GM12891 (cell line): Measurements from ENCODE around the gene SNF8.
A peak's percentile ranks its signal among the peaks of the same experiment; 100 is the strongest.
"Not testable (repeated sequence)": the region's sequence is repeated elsewhere in the genome, so short reads cannot be mapped to it uniquely, and the experiment has no call there.

ENCODE experiments used
- DNase-seq: peaks from one replicate; pipeline ENCODE4 v3.0.0; 2011; ENCODE audit warnings: low spot score; ENCODE audit not compliant: insufficient read length
- FAIRE-seq: peaks from 2 replicates; lab custom pipeline; 2011; peaks lifted over from hg19 to GRCh38; lab: Jason Lieb, UNC
- PAX5 ChIP-seq: IDR thresholded peaks from 2 replicates; pipeline ENCODE4 v1.6.1; 2011; ENCODE audit warnings: low read length, moderate library complexity, mild to moderate bottlenecking; ENCODE audit not compliant: insufficient read depth, severe bottlenecking
- POLR2A ChIP-seq: IDR thresholded peaks from 2 replicates; pipeline ENCODE4 v1.6.1; 2011; ENCODE audit warnings: low read depth, low read length, control low read depth
- POLR2AphosphoS5 ChIP-seq: IDR thresholded peaks from 2 replicates; pipeline ENCODE4 v1.6.1; 2011; ENCODE audit warnings: low read depth, low read length, control low read depth
- POU2F2 ChIP-seq: IDR thresholded peaks from 2 replicates; pipeline ENCODE4 v1.6.1; 2011; ENCODE audit warnings: low read depth, mild to moderate bottlenecking, control low read depth, low read length, moderate library complexity
- SPI1 ChIP-seq: IDR thresholded peaks from 2 replicates; pipeline ENCODE4 v1.6.1; 2011; ENCODE audit warnings: low read depth, low read length, control low read depth
- TAF1 ChIP-seq: IDR thresholded peaks from 2 replicates; pipeline ENCODE4 v1.6.1; 2011; ENCODE audit warnings: low read depth, low read length, control low read depth

Gene SNF8

DNA sequence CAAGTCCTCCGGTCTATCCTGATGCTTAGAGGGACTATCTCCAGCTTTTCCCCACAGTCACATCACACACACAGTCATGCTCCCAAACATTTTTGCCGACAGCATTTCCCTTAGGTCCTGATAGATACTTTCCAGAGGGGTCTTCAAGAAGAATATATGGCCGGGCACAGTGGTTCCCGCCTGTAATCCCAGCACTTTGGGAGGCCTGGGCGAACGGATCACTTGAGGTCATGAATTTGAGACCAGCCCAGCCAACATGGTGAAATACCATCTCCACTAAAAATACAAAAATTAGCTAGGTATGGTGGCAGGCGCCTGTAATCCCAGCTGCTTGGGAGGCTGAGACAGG is 28.1 kb upstream of the SNF8 start:
- FAIRE-seq, result no peak

DNA sequence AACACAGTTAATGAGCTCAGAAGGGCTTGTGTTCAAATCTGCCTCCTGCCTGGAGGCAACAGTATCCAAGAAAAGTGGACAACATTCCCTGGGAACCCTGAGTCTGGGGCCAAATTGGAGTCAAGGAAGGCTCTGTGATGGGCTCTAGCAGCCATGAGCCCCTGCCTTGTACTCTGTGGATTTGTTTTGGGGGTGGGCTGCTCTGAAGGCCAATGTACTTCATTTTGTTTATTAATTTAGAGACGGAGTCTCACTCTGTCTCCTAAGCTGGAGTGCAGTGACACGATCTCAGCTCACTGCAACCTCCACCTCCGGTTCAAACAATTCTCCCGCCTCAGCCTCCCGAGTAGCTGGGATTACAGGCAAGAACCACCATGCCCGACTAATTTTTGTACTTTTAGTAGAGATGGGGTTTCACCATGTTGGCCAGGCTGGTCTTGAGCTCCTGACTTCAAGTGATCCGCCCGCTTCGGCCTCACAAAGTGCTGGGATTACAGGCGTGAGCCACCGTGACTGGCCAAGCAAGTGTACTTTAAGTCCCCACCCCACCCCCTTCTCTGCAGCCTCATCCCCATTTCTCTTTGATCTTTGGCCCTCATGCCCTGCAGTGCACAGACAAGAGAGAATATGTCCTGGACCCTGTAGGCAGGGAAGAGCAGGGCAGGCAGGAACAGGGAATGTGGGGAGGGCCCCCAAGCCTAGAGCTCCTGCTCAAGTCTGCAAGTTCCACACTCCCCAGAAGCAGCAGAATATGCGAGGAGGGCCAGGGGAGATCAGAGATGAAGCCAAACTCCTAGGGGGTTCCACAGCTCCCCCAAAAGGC is 26.4 kb upstream of the SNF8 start:
- no peak for TF ChIP-seq SPI1
- TF ChIP-seq POU2F2, result no peak
- FAIRE-seq (no peak), DNase-seq (no peak)

More for the DNA sequence above, 28.1 kb upstream of the SNF8 start:
- TF ChIP-seq SPI1 (no peak), PAX5 (no peak), POLR2AphosphoS5 (no peak), TAF1 (no peak), POLR2A (no peak), POU2F2 (no peak)
- DNase-seq, result no peak

- FAIRE-seq (no peak), DNase-seq (no peak)
- TF ChIP-seq POLR2A (no peak), POLR2AphosphoS5 (no peak), POU2F2 (no peak), SPI1 (no peak), TAF1 (no peak), PAX5 (no peak)
Measured at GRCh38 chr17:48970224-48970623, 25.6 kb upstream of the SNF8 start.

GRCh38 chr17:48961516-48962233 is 17.0 kb upstream of the SNF8 start:
- TF ChIP-seq POU2F2, result no peak
- TF ChIP-seq PAX5, result no peak
- TF ChIP-seq POLR2A, result no peak
- TF ChIP-seq TAF1, result no peak
- no peak for TF ChIP-seq SPI1
- no peak for TF ChIP-seq POLR2AphosphoS5
- FAIRE-seq, result no peak
- no peak for DNase-seq

- no peak for DNase-seq
- FAIRE-seq, result no peak
- no peak for TF ChIP-seq POLR2AphosphoS5
- TF ChIP-seq TAF1, result no peak
- no peak for TF ChIP-seq PAX5
- TF ChIP-seq POU2F2, result no peak
- no peak for TF ChIP-seq SPI1
- no peak for TF ChIP-seq POLR2A
Measured at GRCh38 chr17:48960834-48961515, 16.3 kb upstream of the SNF8 start.

- DNase-seq, result no peak
- no peak for TF ChIP-seq POU2F2
- no peak for TF ChIP-seq PAX5
- no peak for TF ChIP-seq TAF1
- TF ChIP-seq POLR2AphosphoS5, result no peak
- no peak for TF ChIP-seq POLR2A
- TF ChIP-seq SPI1, result no peak
- FAIRE-seq, result no peak
Measured at GRCh38 chr17:48954300-48954755, 9.7 kb upstream of the SNF8 start.

DNA sequence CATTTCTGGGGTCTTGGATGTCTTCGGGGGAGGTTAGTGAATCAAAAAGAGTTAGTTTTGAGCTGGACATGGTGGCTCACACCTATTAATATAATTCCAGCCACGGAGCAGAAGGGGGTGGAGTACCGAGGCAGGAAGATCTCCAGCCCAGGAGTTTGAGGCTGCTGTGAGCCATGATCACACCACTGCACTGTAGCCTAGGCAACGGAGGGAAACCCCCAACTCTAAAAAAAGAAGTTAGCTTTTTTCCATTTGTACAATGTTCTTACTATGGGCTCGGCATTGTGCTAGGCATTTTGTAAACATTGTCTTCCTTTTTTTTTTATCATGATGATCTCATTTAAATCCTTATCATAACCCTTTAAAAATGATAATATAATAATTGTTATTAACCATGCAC is 8.3 kb upstream of the SNF8 start:
- TF ChIP-seq SPI1 (no peak), POU2F2 (no peak), POLR2A (no peak), TAF1 (no peak), POLR2AphosphoS5 (no peak), PAX5 (no peak)
- DNase-seq, result no peak
- peak; percentile 58 for FAIRE-seq

DNA sequence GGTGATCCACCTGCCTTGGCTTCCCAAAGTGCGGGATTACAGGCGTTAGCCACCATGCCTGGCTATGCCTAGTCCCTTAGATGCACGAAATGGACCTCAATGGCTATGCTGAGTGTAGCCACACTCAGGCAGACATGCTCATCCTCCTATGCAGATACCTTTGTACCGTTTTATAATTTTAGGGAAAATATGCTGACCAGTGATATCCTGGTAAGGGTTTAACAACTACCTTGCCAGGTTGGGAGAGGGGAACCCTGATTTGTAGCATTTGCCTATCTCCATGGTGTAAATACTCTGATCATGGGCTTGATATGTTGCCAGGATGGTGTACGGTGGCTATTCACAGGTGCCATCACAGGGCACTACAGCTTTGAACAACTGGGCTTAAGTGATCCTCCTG is 6.9 kb upstream of the SNF8 start:
- TF ChIP-seq SPI1 (no peak), TAF1 (no peak), POU2F2 (no peak), POLR2A (no peak), POLR2AphosphoS5 (no peak), PAX5 (no peak)
- FAIRE-seq (no peak), DNase-seq (no peak)

DNA sequence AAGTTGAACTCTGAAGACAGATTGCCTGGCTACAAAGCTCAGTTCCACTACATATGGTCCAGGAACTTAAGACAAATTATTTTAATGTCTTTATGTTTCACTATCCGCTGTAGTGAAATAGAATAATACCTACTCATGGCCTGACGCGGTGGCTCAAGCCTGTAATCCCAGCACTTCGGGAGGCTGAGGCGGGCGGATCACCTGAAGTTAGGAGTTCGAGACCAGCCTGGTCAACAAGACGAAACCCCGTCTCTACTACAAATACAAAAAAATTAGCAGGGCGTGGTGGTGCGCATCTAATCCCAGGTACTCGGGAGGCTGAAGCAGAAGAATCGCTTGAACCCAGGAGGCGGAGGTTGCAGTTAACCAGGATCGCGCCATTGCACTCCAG is 614 bp upstream of the SNF8 start:
- FAIRE-seq, DNase-seq: not testable (repeated sequence)

DNA sequence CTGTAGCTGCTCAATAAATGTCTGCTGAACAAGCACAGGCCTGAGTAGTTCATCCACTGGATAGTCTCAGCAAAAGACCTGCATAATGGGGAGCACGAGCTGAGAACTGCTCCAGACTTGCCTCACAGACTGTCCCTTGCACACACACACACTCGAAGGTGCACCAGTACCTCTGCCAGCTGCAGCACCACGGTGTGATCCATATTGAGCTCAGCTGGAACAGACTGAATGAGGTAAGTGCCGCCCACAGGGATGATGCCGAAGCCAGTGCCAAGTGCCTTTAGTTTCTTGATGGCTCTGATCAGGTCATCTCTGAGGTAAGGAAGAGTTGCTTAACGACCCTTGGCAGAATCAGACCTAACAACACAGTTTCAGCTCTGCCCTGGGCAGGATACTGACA is 11.6 kb downstream of the SNF8 start:
- TF ChIP-seq POU2F2, result no peak
- peak; percentile 41; the same call in 1 of the 2 replicates for TF ChIP-seq POLR2A
- FAIRE-seq (no peak), DNase-seq (no peak)
